ENCODE measurements around the gene TP53. TPM values are rescaled to one million over a fixed set of nuclear protein-coding genes. Genes with fewer than 3 reads are reported as not detected.

TP53 gene
- total RNA-seq, 1 experiment from 2014 or later = 129 TPM

GRCh38 chr17:7687908-7688807, 868 bp upstream of the TP53 start, which contains the start of gene WRAP53:
WRAP53 (plus strand) TSS chr17:7688477; CDS start chr17:7688649, 172 bp downstream.
- H3K27ac ChIP-seq (ENCODE audit: low read length) = peak within 1 kb of the TSS; percentile 92
- H3K4me1 ChIP-seq (ENCODE audit: control insufficient read depth, insufficient read depth, low read length) = peaks cover 9% of the 10 kb centered on the region; the same call in 1 of the 2 replicates
- H3K27me3 ChIP-seq (ENCODE audit: control insufficient read depth, insufficient read depth, low read length) = no peaks in the 10 kb centered on the region
- intact Hi-C loops (cut with micrococcal nuclease; ENCODE audit: unreplicated experiment) (loop anchor here (2.0 kb wide), 1 partner anchor 101 kb away; no protein-coding TSS in a partner anchor), in situ Hi-C loops (cut with HindIII; ENCODE audit: low pct_unique_long_range_greater_than_20kb, low sequenced_read_pairs) (no loop called here)
- DNase-seq (ENCODE audit: low read depth, low spot score) (peak; percentile 92), ATAC-seq (peak; percentile 90)
- ChIA-PET CTCF (interaction anchor here (0.6 to 2.2 kb wide), 8 partner anchors 37 to 308 kb away, joined by 3 to 8 read pairs (median 5); partner anchors contain the start of gene ATP1B2), POLR2A (interaction anchor here (0.6 to 1.5 kb wide), 9 partner anchors 26 to 109 kb away, joined by 3 to 6 read pairs (median 4); partner anchors contain the start of genes ATP1B2, CD68 and MPDU1)
- TF ChIP-seq CTCF (IDR thresholded peaks at IDR 0.05) (peak; percentile 99), TCF7L2 (IDR thresholded peaks at IDR 0.05; ENCODE audit: low read depth, low read length) (no peak), REST (IDR thresholded peaks at IDR 0.05; ENCODE audit: insufficient read depth in 1 of 2, low read depth in 2 of 2, low read length in 1 of 2) (no peak), POLR2AphosphoS5 (IDR thresholded peaks at IDR 0.05; ENCODE audit: low read depth, low read length) (peak; percentile 41; the same call in 1 of the 2 replicates), SIN3A (IDR thresholded peaks at IDR 0.05; ENCODE audit: borderline replicate concordance, insufficient read depth, low read depth, low read length) (peak; percentile 35; the same call in 1 of the 2 replicates)
- BruUV-seq (replicated peaks) = TSS peak; percentile 88
- no peaks in the 10 kb centered on the region for H3K9me3 ChIP-seq (ENCODE audit: control insufficient read depth, insufficient read depth, low read depth, low read length)
- peak within 1 kb of the TSS; percentile 91 to 97 for H3K4me3 ChIP-seq (ENCODE audit: low read depth in 2 of 2, low read length in 2 of 2)
- H3K36me3 ChIP-seq (ENCODE audit: control insufficient read depth, insufficient read depth, low read length) = peaks cover 12% of the 10 kb centered on the region

GRCh38 chr17:7686222-7687071, 843 bp downstream of the TP53 start:
- Histone ChIP-seq H3K27ac (ENCODE audit: low read length) (peak overlapping the region; percentile 92), H3K9me3 (ENCODE audit: control insufficient read depth, insufficient read depth, low read depth, low read length) (no peaks in the 10 kb centered on the region), H3K4me1 (ENCODE audit: control insufficient read depth, insufficient read depth, low read length) (peaks cover 9% of the 10 kb centered on the region; the same call in 1 of the 2 replicates), H3K36me3 (ENCODE audit: control insufficient read depth, insufficient read depth, low read length) (peaks cover 12% of the 10 kb centered on the region), H3K4me3 (ENCODE audit: low read depth in 2 of 2, low read length in 2 of 2) (peak overlapping the region; percentile 91 to 97), H3K27me3 (ENCODE audit: control insufficient read depth, insufficient read depth, low read length) (no peaks in the 10 kb centered on the region)
- TSS peak; percentile 85 for BruUV-seq (replicated peaks)
- ChIA-PET POLR2A (interaction anchor here (0.5 to 1.4 kb wide), 10 partner anchors 14 to 126 kb away, joined by 3 to 18 read pairs (median 4); partner anchors contain the start of genes CD68 and MPDU1), CTCF (interaction anchor here (0.5 to 2.2 kb wide), 5 partner anchors 10 to 119 kb away, joined by 3 to 8 read pairs (median 5); partner anchors contain the start of gene ATP1B2)
- DNase-seq (ENCODE audit: low read depth, low spot score) = peak; percentile 87
- no peak; the same call in 1 of the 2 replicates for TF ChIP-seq SIN3A (IDR thresholded peaks at IDR 0.05; ENCODE audit: borderline replicate concordance, insufficient read depth, low read depth, low read length)
- peak; percentile 82 for TF ChIP-seq POLR2AphosphoS5 (IDR thresholded peaks at IDR 0.05; ENCODE audit: low read depth, low read length)
- peak; percentile 64 for TF ChIP-seq TCF7L2 (IDR thresholded peaks at IDR 0.05; ENCODE audit: low read depth, low read length)
- in situ Hi-C loops (cut with HindIII; ENCODE audit: low pct_unique_long_range_greater_than_20kb, low sequenced_read_pairs) = no loop called here
- intact Hi-C loops (cut with micrococcal nuclease; ENCODE audit: unreplicated experiment) = loop anchor here (2.0 kb wide), 1 partner anchor 100 kb away; no protein-coding TSS in a partner anchor
- ATAC-seq = peak; percentile 69
